SK-N-SH (cell line): ENCODE results near the gene PIP4K2A.

Experiments used
- SMC3 ChIP-seq: IDR thresholded peaks from 2 replicates; pipeline ENCODE4 v1.6.1; 2012; ENCODE audit warnings: low read depth, low read length, improper control_type of control experiment
- TF ChIP-seq, protein P1 (sequence below): fragments of 200-600 bp; sonication (generic); IDR thresholded peaks from 2 replicates; pipeline ENCODE4 v1.6.1; 2017; ENCODE audit warnings: antibody characterized with exemption, mild to moderate bottlenecking, moderate library complexity

DNA sequence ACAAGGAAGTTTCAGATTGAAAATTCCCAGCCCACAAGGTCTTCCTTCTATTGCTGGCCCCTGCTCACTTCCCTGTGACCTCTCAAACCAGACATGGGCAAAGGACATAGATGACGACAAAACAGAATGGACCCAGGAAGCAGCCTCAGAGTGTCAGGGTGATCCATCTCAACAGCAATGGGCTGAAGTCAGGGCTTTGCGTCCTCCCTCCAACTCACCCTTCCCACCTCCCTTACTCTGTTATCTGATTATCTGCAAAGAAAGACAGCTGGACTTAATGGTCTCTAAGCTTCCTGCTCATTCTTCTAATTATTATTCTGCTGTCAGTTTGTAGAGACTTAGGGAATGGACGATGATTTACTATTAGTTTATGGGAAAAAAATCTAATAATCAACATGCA, 115.9 kb downstream of the PIP4K2A start:
- no peak for TF ChIP-seq SMC3
- TF ChIP-seq, protein P1, sequence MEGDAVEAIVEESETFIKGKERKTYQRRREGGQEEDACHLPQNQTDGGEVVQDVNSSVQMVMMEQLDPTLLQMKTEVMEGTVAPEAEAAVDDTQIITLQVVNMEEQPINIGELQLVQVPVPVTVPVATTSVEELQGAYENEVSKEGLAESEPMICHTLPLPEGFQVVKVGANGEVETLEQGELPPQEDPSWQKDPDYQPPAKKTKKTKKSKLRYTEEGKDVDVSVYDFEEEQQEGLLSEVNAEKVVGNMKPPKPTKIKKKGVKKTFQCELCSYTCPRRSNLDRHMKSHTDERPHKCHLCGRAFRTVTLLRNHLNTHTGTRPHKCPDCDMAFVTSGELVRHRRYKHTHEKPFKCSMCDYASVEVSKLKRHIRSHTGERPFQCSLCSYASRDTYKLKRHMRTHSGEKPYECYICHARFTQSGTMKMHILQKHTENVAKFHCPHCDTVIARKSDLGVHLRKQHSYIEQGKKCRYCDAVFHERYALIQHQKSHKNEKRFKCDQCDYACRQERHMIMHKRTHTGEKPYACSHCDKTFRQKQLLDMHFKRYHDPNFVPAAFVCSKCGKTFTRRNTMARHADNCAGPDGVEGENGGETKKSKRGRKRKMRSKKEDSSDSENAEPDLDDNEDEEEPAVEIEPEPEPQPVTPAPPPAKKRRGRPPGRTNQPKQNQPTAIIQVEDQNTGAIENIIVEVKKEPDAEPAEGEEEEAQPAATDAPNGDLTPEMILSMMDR: no peak
